ENCODE data around the gene OR51V1.
"Not testable (repeated sequence)": the region's sequence is repeated elsewhere in the genome, so short reads cannot be mapped to it uniquely, and the experiment has no call there.

Gene OR51V1

DNA sequence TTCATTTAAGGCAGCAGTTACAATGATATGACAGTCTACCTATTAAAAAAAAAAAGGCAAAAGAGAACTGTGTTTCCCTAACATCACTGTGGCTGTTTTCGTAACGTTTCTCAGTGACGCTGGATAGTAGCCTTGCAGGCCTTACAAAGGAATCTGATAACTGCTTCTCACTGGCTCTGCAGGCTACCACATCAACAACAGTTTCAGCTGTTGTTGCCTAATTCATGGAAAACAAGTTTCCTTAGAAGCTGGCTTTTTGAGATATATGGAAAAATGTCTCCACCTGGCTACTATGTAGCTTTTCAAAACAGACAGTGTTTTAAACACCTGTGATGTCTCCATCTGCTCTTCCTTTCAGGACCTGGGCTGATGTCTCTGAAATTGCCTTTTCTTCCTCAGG, 3.8 kb downstream of the OR51V1 start:
- TF ChIP-seq, protein P1, sequence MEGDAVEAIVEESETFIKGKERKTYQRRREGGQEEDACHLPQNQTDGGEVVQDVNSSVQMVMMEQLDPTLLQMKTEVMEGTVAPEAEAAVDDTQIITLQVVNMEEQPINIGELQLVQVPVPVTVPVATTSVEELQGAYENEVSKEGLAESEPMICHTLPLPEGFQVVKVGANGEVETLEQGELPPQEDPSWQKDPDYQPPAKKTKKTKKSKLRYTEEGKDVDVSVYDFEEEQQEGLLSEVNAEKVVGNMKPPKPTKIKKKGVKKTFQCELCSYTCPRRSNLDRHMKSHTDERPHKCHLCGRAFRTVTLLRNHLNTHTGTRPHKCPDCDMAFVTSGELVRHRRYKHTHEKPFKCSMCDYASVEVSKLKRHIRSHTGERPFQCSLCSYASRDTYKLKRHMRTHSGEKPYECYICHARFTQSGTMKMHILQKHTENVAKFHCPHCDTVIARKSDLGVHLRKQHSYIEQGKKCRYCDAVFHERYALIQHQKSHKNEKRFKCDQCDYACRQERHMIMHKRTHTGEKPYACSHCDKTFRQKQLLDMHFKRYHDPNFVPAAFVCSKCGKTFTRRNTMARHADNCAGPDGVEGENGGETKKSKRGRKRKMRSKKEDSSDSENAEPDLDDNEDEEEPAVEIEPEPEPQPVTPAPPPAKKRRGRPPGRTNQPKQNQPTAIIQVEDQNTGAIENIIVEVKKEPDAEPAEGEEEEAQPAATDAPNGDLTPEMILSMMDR (IDR thresholded peaks at IDR 0.05) = no peak
- TF ChIP-seq ZFX (IDR thresholded peaks at IDR 0.05; ENCODE audit: borderline replicate concordance) = no peak
- no peak overlapping the region for H3K27ac ChIP-seq

DNA sequence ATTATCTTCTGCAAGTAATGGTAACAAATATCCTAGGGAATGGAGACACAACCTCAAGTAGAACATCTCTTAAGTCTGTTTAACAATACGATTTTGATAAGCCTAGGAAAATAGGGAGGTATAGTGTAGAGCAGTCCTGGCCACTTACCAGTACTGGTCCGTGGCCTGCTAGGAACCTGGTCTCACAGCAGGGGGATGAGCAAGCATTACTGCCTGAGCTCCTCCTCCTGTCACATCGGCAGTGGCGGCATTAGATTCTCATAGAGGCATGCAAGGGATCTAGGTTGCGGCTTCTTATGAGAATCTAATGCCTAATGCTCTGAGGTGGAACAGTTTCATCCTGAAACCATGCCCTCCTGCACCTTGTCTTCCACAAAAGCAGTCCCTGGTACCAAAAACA, 4.4 kb downstream of the OR51V1 start:
- no peak overlapping the region for H3K27ac ChIP-seq
- TF ChIP-seq, protein P1 (IDR thresholded peaks at IDR 0.05) = no peak
- TF ChIP-seq ZFX (IDR thresholded peaks at IDR 0.05; ENCODE audit: borderline replicate concordance) = no peak

DNA sequence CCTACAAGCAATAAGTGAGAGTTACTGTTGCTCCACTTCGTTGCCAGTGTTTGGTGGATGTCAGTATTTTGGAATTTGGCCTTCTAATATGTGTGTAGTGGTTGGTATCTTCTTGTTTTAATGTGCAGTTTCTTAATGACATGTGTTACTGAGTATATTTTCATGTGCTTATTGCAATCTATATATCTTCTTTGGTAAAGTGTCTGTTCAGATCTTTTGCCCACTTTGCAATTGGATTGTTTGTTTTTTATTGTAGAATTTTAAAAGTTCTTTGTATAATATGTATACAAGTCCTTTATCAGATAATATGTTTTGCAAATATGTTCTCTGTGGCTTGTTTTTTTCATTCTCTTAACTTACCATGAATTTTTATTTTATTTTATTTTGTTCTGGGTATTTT, 7.7 kb downstream of the OR51V1 start:
- no peak for TF ChIP-seq ZFX (IDR thresholded peaks at IDR 0.05; ENCODE audit: borderline replicate concordance)
- TF ChIP-seq, protein P1 (IDR thresholded peaks at IDR 0.05) = no peak
- no peak overlapping the region for H3K27ac ChIP-seq

DNA sequence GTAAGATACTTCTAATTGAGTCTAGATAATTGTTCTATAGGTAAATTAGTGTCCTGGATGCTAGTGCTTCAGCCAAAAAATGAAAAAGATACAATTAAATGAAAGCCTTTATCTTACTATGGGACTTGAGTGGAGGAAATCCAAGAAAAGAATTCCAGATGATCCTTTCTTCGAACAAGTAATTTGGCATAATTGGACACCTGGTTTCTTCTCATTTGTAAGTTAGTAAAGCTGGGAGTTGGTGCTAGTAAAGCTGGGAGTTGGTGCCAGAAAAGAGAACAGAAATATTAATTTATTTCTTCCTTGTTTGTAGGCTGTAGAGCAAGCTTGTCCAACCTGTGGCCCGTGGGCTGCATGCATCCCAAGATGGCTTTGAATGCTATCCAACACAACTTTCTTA, 12.3 kb downstream of the OR51V1 start:
- H3K27ac ChIP-seq = no peak overlapping the region
- TF ChIP-seq, protein P1 (IDR thresholded peaks at IDR 0.05) = no peak
- TF ChIP-seq ZFX (IDR thresholded peaks at IDR 0.05; ENCODE audit: borderline replicate concordance) = no peak

DNA sequence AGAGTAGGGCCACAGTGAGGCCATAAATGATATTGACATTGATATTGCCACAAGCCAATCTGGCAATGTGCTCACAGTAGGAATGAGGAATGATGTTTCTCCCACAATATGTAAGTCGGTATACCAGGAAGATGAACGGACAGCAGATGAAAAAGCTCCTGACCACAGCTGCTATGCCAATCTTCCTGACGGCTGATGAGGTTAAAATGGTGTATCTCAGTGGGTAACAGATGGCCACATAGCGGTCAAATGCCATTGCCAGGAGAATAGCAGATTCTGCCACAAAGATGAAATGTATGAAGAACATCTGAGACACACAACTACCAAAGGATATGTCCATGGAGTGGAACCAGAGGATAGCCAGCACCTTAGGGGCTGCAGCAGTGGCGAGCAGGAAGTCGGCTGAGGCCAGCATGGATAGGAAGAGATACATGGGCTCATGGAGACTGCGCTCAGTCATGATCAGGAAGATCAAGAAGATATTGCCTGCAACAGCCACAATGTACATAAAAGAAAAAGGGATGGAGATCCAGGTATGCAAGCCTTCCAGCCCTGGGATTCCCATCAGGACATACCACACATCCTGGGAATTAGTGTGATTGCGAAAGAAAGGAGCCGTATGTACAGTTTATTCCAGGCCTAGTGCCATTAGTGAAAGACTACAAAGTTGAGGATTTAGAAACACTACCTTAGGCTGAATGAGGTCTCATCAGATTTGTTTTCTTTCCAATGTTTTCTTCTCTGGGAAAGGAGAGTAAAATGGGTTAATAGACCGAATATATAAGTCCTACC, 22.2 kb downstream of the OR51V1 start:
- TF ChIP-seq, protein P1 (IDR thresholded peaks at IDR 0.05) = no peak
- no peak for TF ChIP-seq ZFX (IDR thresholded peaks at IDR 0.05; ENCODE audit: borderline replicate concordance)
- H3K27ac ChIP-seq = no peak overlapping the region

DNA sequence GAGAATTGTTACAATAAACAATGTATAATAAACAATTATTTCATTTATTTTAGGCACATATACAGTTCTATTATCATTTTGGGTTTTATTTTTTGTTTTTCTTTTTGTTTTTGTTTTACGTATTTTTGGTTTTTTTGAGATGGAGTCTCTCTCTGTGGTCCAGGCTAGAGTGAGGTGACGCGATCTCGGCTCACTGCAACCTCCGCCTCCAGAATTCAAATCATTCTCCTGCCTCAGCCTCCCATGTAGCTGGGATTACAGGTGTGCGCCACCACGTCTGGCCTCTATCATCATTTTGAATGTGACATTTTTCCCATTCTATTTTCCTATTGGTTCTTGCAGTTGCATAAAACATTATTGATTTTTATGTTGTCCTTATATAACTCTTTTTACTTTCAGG, 25.5 kb downstream of the OR51V1 start:
- no peak overlapping the region for H3K27ac ChIP-seq
- TF ChIP-seq ZFX (IDR thresholded peaks at IDR 0.05; ENCODE audit: borderline replicate concordance) = no peak
- TF ChIP-seq, protein P1 (IDR thresholded peaks at IDR 0.05) = no peak

DNA sequence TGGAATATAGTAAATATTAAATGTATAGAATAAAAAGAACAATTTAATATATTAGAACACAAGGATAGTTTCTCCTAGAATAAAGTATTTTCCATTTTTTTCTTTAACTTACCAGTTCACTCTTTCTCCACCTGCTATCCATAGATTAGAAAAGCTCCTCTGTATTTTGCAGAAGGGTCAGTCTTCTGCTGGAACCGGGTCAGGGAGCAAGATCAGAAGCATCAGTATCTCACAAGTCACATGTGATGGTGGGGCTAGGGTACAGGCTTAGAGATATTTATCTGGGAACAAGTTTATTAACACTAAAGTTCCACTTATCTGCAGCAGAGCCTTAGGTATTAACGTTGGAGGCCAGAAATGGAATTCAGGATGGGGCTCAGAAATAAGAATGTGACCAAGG, 28.6 kb downstream of the OR51V1 start:
- no peak overlapping the region for H3K27ac ChIP-seq
- TF ChIP-seq, protein P1 (IDR thresholded peaks at IDR 0.05) = no peak
- no peak for TF ChIP-seq ZFX (IDR thresholded peaks at IDR 0.05; ENCODE audit: borderline replicate concordance)

DNA sequence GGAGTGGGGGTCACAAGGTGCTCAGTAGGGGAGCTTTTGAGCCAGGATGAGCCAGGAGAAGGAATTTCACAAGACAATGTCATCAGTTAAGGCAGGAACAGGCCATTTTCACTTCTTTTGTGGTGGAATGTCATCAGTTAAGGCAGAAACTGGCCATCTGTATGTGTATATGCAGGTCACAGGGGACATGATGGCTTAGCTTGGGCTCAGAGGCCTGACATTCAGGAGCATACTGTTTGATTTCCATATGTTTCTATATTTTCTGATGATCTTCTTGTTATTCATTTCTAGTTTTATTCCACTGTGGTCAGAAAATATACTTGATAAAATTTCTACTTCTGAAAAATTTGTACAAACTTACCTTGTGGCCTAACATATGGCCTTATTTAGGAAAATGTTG, 34.6 kb downstream of the OR51V1 start:
- not testable (repeated sequence) for H3K27ac ChIP-seq

DNA sequence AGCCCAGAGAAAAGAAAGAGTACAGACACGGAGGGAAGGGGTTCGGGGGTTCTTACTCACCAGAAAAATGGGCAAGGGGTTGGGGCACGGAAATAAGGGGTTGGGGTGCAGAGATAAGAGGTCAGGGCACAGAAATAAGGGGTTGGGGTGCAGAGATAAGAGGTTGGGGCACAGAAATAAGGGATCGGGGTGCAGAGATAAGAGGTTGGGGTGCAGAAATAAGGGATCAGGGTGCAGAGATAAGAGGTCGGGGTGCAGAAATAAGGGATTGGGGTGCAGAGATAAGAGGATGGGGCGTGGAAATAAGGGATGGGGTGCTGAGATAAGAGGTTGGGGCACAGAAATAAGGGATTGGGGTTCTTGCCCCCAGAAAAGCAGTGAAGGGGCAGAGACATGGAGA, 35.7 kb downstream of the OR51V1 start:
- H3K27ac ChIP-seq = not testable (repeated sequence)

DNA sequence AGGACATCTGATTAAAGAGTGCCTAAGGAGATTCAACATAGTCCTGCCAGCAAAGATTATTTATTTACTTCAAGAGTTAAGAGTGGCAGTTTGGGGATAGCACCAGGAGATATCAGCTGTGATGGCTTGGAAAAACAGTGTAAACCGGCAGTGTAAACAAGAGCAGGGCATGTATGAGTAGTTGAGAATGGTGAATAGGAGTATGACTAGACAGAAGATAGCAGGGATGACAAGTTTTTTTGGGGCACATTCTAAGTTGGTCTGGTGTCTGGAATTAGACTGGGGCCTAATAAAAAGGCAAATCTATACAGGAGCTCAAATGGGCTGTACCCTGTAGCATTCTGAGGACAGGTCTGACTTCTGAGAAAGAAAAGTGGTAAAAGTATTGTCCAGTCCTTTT, 39.4 kb downstream of the OR51V1 start:
- H3K27ac ChIP-seq = not testable (repeated sequence)

DNA sequence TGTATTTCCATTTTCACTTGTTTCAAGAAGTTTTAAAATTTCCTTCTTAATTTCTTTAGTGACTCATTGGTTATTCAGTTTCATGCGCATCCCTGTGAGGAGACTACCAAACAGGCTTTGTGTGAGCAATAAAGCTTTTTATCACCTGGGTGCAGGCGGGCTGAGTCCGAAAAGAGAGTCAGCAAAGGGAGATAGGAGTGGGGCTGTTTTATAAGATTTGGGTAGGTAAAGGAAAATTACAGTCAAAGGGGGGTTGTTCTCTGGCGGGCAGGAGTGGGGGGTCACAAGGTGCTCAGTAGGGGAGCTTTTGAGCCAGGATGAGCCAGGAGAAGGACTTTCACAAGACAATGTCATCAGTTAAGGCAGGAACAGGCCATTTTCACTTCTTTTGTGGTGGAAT, 40.3 kb downstream of the OR51V1 start:
- H3K27ac ChIP-seq = not testable (repeated sequence)
